AG04450 (cell line): Measurements from ENCODE around the gene CCDC83. TPM values are rescaled to one million over a fixed set of nuclear protein-coding genes. Genes with fewer than 3 reads are reported as not detected.

ENCODE experiments used
- CTCF ChIA-PET: fragments of 300-600, 350-600 bp; formaldehyde crosslinking; extraction: SDS; loops from one replicate; lab custom pipeline; 2022; ENCODE audit warnings: antibody characterized with exemption, inconsistent platforms; lab: Charles Lee
- POLR2A ChIA-PET: fragments of 350-600 bp; formaldehyde crosslinking; extraction: SDS; loops from one replicate; lab custom pipeline; 2021; ENCODE audit warnings: antibody characterized with exemption, inconsistent platforms; lab: Yijun Ruan, JAX
- DNase-seq: peaks from one replicate; pipeline ENCODE4 v3.0.0-alpha.2; 2011; ENCODE audit warnings: low read depth, low spot score
- H3K27ac ChIP-seq: one replicate; pipeline ENCODE4 v1.5.1; 2012; ENCODE audit warnings: low read depth, low read length, control low read depth
- H3K27me3 ChIP-seq: one replicate; pipeline ENCODE4 v1.6.0; 2012; ENCODE audit warnings: low read length; ENCODE audit not compliant: control insufficient read depth, insufficient read depth
- H3K4me3 ChIP-seq: 2 replicates; pipeline ENCODE4 v1.5.1; 2011; ENCODE audit warnings: mild to moderate bottlenecking, low read depth, low read length, control low read depth
- H3K9me3 ChIP-seq: 2 replicates; pipeline ENCODE4 v1.5.1; 2012; ENCODE audit warnings: low read length; ENCODE audit not compliant: control insufficient read depth, insufficient read depth
- CTCF ChIP-seq: IDR thresholded peaks from 2 replicates; pipeline ENCODE4 v1.5.1; 2011; ENCODE audit warnings: low read depth, low read length, control low read depth, inconsistent platforms
- polyA minus RNA-seq: library from RNA; depleted of rRNA, polyadenylated mRNA; stranded (reverse); fragments of >200 nt; gene quantifications from 2 replicates; pipeline ENCODE4 v1.2.3, GENCODE V29; 2011; rRNA and poly(A)+ RNA removed
- polyA plus RNA-seq: library from polyadenylated mRNA; depleted of rRNA; stranded (reverse); fragments of >200 nt; gene quantifications from 2 replicates; pipeline ENCODE4 v1.2.3, GENCODE V29; 2011; rRNA removed

The CCDC83 gene
- polyA plus RNA-seq (not detected in 2 replicates), polyA minus RNA-seq (not detected in 2 replicates)

GRCh38 chr11:85855341-85855656 lies at the start of gene CCDC83:
CCDC83 (plus strand) TSS chr11:85855383; CDS start chr11:85865124, 9,741 bp downstream.
- CTCF ChIA-PET = interaction anchor here (0.5 to 2.5 kb wide), 75 partner anchors 8 to 554 kb away, joined by 3 to 68 read pairs (median 4); partner anchors contain the start of genes CCDC89, DLG2 and HIKESHI
- Histone ChIP-seq H3K27ac (peak within 1 kb of the TSS; percentile 70), H3K27me3 (no peaks in the 10 kb centered on the region), H3K9me3 (peaks cover 9% of the 10 kb centered on the region; the same call in 1 of the 2 replicates), H3K4me3 (peak within 1 kb of the TSS; percentile 71)
- no peak for TF ChIP-seq CTCF
- POLR2A ChIA-PET = interaction anchor here (0.6 to 1.3 kb wide), 5 partner anchors 84 to 390 kb away, joined by 3 to 7 read pairs (median 3); partner anchors contain the start of gene CCDC89
- DNase-seq = no peak

GRCh38 chr11:85805387-85805786 lies 49.8 kb upstream of the CCDC83 start:
- no peak for DNase-seq
- ChIA-PET CTCF (no interaction called here), POLR2A (interaction anchor here (0.8 kb wide), 1 partner anchor 12 kb away, joined by 5 read pairs; no protein-coding TSS in a partner anchor)
- no peak overlapping the region for H3K27ac ChIP-seq
- no peaks in the 10 kb centered on the region for H3K9me3 ChIP-seq
- H3K4me3 ChIP-seq = no peak overlapping the region
- no peak for TF ChIP-seq CTCF
- H3K27me3 ChIP-seq = no peaks in the 10 kb centered on the region

GRCh38 chr11:85806016-85806415 lies 49.2 kb upstream of the CCDC83 start:
- no peaks in the 10 kb centered on the region for H3K9me3 ChIP-seq
- DNase-seq = no peak
- CTCF ChIA-PET = no interaction called here
- no peak for TF ChIP-seq CTCF
- POLR2A ChIA-PET = interaction anchor here (0.8 kb wide), 1 partner anchor 12 kb away, joined by 5 read pairs; no protein-coding TSS in a partner anchor
- H3K4me3 ChIP-seq = no peak overlapping the region
- H3K27me3 ChIP-seq = no peaks in the 10 kb centered on the region
- no peak overlapping the region for H3K27ac ChIP-seq

GRCh38 chr11:85806876-85807275 lies 48.3 kb upstream of the CCDC83 start:
- CTCF ChIA-PET = interaction anchor here (1.0 to 1.5 kb wide), 2 partner anchors 19 to 112 kb away, joined by 3 to 4 read pairs; no protein-coding TSS in a partner anchor
- no peaks in the 10 kb centered on the region for H3K27me3 ChIP-seq
- TF ChIP-seq CTCF = no peak
- POLR2A ChIA-PET = no interaction called here
- peak overlapping the region; percentile 21 for H3K27ac ChIP-seq
- no peak for DNase-seq
- H3K9me3 ChIP-seq = no peaks in the 10 kb centered on the region
- no peak overlapping the region for H3K4me3 ChIP-seq

- Histone ChIP-seq H3K9me3 (no peaks in the 10 kb centered on the region), H3K27ac (no peak overlapping the region), H3K4me3 (peak overlapping the region; percentile 76), H3K27me3 (no peaks in the 10 kb centered on the region)
- no peak for DNase-seq
- TF ChIP-seq CTCF = no peak
- ChIA-PET POLR2A (interaction anchor here (0.6 to 1.3 kb wide), 3 partner anchors 37 to 1096 kb away, joined by 4 to 5 read pairs (median 4); no protein-coding TSS in a partner anchor), CTCF (interaction anchor here (0.6 to 1.5 kb wide), 9 partner anchors 10 to 392 kb away, joined by 3 to 7 read pairs (median 4); partner anchors contain the start of gene CCDC83)
Observed at GRCh38 chr11:85809191-85809590, 46.0 kb upstream of the CCDC83 start.
